NCI-H146 treated with DMSO at 0.1 percent for 48 hours (cell line): Measurements from ENCODE around the gene GRB7.
A peak's percentile ranks its signal among the peaks of the same experiment; 100 is the strongest.
"Not testable (repeated sequence)": the region's sequence is repeated elsewhere in the genome, so short reads cannot be mapped to it uniquely, and the experiment has no call there.

Experiments
- DNase-seq: peaks from one replicate; lab custom pipeline; 2025; ENCODE audit not compliant: unreplicated experiment; lab: John Stamatoyannopoulos, UW

Gene GRB7

GRCh38 chr17:39751016-39751543, 13.3 kb downstream of the GRB7 start:
- no peak for DNase-seq

- no peak for DNase-seq
Measured at GRCh38 chr17:39751637-39752036, 13.9 kb downstream of the GRB7 start.

- no peak for DNase-seq
Measured at GRCh38 chr17:39752241-39752881, 14.6 kb downstream of the GRB7 start.

GRCh38 chr17:39753514-39754160, 15.9 kb downstream of the GRB7 start:
- DNase-seq, result no peak

- DNase-seq, result peak; percentile 54
Measured at GRCh38 chr17:39754161-39754957, 16.6 kb downstream of the GRB7 start.

- no peak for DNase-seq
Measured at GRCh38 chr17:39754958-39755553, 17.3 kb downstream of the GRB7 start.

GRCh38 chr17:39755554-39756379, 18.0 kb downstream of the GRB7 start:
- DNase-seq, result no peak

- no peak for DNase-seq
Measured at GRCh38 chr17:39756380-39757079, 18.8 kb downstream of the GRB7 start.

GRCh38 chr17:39757176-39757662, 19.5 kb downstream of the GRB7 start:
- DNase-seq, result no peak

- DNase-seq, result no peak
Measured at GRCh38 chr17:39757931-39758873, 20.5 kb downstream of the GRB7 start.

GRCh38 chr17:39759204-39759603, 21.5 kb downstream of the GRB7 start:
- no peak for DNase-seq

- DNase-seq, result no peak
Measured at GRCh38 chr17:39761861-39762496, 24.2 kb downstream of the GRB7 start.

- DNase-seq, result no peak
Measured at GRCh38 chr17:39763051-39763820, 25.5 kb downstream of the GRB7 start.

GRCh38 chr17:39764171-39764570, 26.4 kb downstream of the GRB7 start:
- DNase-seq, result not testable (repeated sequence)

- no peak for DNase-seq
Measured at GRCh38 chr17:39765175-39765574, 27.4 kb downstream of the GRB7 start.

GRCh38 chr17:39765766-39766165, 28.0 kb downstream of the GRB7 start:
- no peak for DNase-seq

- DNase-seq, result no peak
Measured at GRCh38 chr17:39767147-39767546, 29.4 kb downstream of the GRB7 start.
